RPMI7951 (cell line): ENCODE data around the gene OR5W2. TPM values are rescaled to one million over a fixed set of nuclear protein-coding genes. Genes with fewer than 3 reads are reported as not detected.
"Not testable (repeated sequence)": the region's sequence is repeated elsewhere in the genome, so short reads cannot be mapped to it uniquely, and the experiment has no call there.

Experiments used
- DNase-seq: peaks from one replicate; pipeline ENCODE4 v3.0.0-alpha.2; 2012; ENCODE audit warnings: low read depth
- total RNA-seq: library from RNA; depleted of rRNA; stranded (reverse); fragments of >200 nt; shearing (Covaris generic); gene quantifications from 2 replicates; pipeline ENCODE4 v1.2.3, GENCODE V29; 2014; rRNA removed

OR5W2 gene
- total RNA-seq: not detected in 2 replicates

DNA sequence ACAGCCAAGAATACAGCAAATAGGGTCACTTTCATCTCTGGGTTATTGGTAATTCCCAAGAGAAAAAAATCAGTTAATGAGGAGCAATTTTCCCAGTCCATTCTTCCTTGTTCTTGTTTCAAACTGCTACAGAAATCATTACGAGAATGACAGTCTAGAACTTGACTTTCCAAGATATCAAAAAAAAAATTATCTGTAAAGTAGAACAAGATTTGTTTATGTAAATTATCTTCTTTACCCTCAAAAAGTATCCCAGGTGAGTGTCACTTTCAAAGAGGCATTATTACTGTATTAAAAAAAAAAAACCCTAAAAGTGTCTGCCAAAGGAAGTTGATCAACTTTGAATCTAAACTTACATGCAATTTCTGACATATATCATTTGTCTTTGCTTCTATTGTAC is at the start of gene OR5W2:
OR5W2 (minus strand) TSS at position 101 of the 400 bp plus-strand sequence; CDS start at position 101, 0 bp downstream.
- DNase-seq: no peak

GRCh38 chr11:55956521-55956920 is 42.1 kb upstream of the OR5W2 start:
- DNase-seq: no peak

- no peak for DNase-seq
Observed at GRCh38 chr11:55949330-55949729, 34.9 kb upstream of the OR5W2 start.

GRCh38 chr11:55942785-55943392 is 28.5 kb upstream of the OR5W2 start:
- peak; percentile 28 for DNase-seq

DNA sequence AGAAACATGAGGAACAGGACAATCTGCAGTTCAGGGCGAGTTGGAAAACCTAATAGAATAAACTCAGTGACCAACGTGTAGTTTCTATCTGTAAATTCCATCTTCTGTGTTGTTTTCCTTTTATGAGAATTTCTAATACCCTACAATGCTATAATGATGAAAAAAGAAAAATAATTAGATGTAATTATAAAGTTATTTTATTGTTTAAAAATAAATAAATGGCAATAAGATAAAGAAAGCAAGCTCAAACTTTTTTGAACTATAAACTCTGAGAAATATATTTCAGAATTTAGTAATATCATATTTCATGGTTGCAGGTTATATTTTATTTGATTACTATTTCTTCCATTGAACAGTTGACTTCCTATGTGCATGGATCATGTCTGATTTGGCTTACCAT is 21.9 kb upstream of the OR5W2 start, which contains the start of gene OR5I1:
OR5I1 (minus strand) TSS at position 101 of the 400 bp plus-strand sequence; CDS start at position 101, 0 bp downstream.
- DNase-seq: no peak

- DNase-seq: no peak
Observed at GRCh38 chr11:55920537-55920936, 6.2 kb upstream of the OR5W2 start.

DNA sequence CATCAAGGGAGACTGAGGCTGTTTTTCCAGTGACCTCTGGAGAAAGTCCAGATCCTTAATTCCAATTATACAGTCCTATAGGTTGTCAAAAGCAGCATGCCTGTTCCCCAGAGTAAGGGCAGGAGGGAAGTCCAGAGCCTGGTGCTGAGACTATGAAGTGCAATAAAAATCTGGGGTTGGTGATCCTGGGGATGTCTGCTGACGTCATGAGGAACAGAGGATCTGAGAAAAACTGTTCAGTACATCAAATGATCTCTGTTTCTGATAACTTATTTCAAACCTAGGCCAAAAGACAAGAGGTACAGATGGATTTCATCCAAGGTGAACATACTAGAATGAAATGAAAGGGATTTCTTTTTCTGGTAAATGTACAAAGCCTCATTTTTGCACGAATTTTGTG is 12.1 kb downstream of the OR5W2 start:
- DNase-seq: no peak

DNA sequence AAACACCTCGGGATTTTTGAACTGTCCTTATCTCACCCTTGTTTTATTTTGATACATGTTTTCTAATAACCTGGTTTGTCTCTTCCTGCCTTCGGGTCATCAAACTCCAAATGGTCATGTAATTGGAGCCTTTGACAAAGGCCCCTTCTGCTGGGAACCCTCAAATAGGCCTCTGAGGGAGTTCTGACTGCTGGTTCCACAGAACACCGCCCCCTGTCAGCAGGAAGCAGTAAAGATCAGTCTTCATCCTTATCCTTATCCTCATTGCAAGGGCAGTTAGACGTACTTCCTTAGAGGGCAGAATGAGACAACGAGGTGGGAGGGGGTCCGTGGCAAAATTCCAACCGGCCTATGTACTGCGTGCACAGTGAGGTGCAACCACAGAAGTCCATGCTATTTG is 19.2 kb downstream of the OR5W2 start:
- DNase-seq: no peak

DNA sequence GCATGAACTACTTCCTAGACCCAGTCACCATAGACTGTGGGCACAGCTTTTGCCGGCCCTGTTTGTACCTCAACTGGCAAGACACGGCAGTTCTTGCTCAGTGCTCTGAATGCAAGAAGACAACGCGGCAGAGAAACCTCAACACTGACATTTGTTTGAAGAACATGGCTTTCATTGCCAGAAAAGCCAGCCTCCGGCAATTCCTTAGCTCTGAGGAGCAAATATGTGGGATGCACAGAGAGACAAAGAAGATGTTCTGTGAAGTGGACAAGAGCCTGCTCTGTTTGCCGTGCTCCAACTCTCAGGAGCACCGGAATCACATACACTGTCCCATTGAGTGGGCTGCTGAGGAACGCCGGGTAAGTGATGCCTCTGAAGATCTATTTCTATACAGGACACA is 28.9 kb downstream of the OR5W2 start:
- DNase-seq: peak; percentile 23

GRCh38 chr11:55884995-55885394 is 29.4 kb downstream of the OR5W2 start:
- DNase-seq: peak; percentile 17

- not testable (repeated sequence) for DNase-seq
Observed at GRCh38 chr11:55882997-55883396, 31.4 kb downstream of the OR5W2 start, which contains the start of gene TRIM51. Gene TRIM51, plus strand, starts transcription at chr11:55883297. Its CDS starts 2,132 bp downstream, at chr11:55885429.

GRCh38 chr11:55873146-55873545 is 41.2 kb downstream of the OR5W2 start:
- not testable (repeated sequence) for DNase-seq

- not testable (repeated sequence) for DNase-seq
Observed at GRCh38 chr11:55872731-55873130, 41.7 kb downstream of the OR5W2 start.

GRCh38 chr11:55867354-55867753 is 47.0 kb downstream of the OR5W2 start:
- DNase-seq: not testable (repeated sequence)

Other genes starting within 250 kb of the OR5W2 start
- gene OR5D13, start 141.1 kb downstream of the OR5W2 start, total RNA-seq: not detected in 2 replicates
- not detected in 2 replicates for gene OR5D14, start 119.0 kb downstream of the OR5W2 start, total RNA-seq
- gene OR5L1, start 103.2 kb downstream of the OR5W2 start, total RNA-seq: not detected in 2 replicates
- gene OR5D18, start 95.0 kb downstream of the OR5W2 start, total RNA-seq: not detected in 2 replicates
- gene OR5L2, start 87.4 kb downstream of the OR5W2 start, total RNA-seq: not detected in 2 replicates
- gene OR5D16, start 75.8 kb downstream of the OR5W2 start, total RNA-seq: not detected in 2 replicates
- not detected in 2 replicates for gene TRIM51, start 31.3 kb downstream of the OR5W2 start, total RNA-seq
- gene OR5I1, start 21.8 kb upstream of the OR5W2 start, total RNA-seq: not detected in 2 replicates
- gene OR10AG1, start 55.4 kb upstream of the OR5W2 start, total RNA-seq: not detected in 2 replicates
- not detected in 2 replicates for gene OR5F1, start 80.0 kb upstream of the OR5W2 start, total RNA-seq
- gene OR5AS1, start 113.1 kb upstream of the OR5W2 start, total RNA-seq: not detected in 2 replicates
- not detected in 2 replicates for gene OR8I2, start 178.7 kb upstream of the OR5W2 start, total RNA-seq
- gene OR8H2, start 189.1 kb upstream of the OR5W2 start, total RNA-seq: not detected in 2 replicates
- gene OR8H3, start 207.8 kb upstream of the OR5W2 start, total RNA-seq: not detected in 2 replicates
- not detected in 2 replicates for gene OR8J3, start 225.6 kb upstream of the OR5W2 start, total RNA-seq
- not detected in 2 replicates for gene OR8K5, start 245.7 kb upstream of the OR5W2 start, total RNA-seq